NB4 (cell line): Measurements from ENCODE around the gene EBLN1.

ENCODE experiments used
- CTCF ChIP-seq: IDR thresholded peaks from one replicate; pipeline ENCODE4 v1.5.1; 2012; ENCODE audit warnings: low read depth, low read length
- MAX ChIP-seq: IDR thresholded peaks from 2 replicates; pipeline ENCODE4 v1.6.1; 2011; ENCODE audit warnings: low read depth, low read length
- MYC ChIP-seq: IDR thresholded peaks from 2 replicates; pipeline ENCODE4 v1.6.1; 2011; ENCODE audit warnings: low read depth, low read length
- POLR2A ChIP-seq: IDR thresholded peaks from 2 replicates; pipeline ENCODE4 v1.6.1; 2011; ENCODE audit warnings: mild to moderate bottlenecking; ENCODE audit not compliant: insufficient read length; ENCODE audit errors: extremely low read depth

GRCh38 chr10:22252801-22253579 is 35.2 kb upstream of the EBLN1 start:
- TF ChIP-seq CTCF (no peak), MYC (no peak), POLR2A (no peak), MAX (no peak)
